Measurements from ENCODE around the gene MAIP1.

The MAIP1 gene

GRCh38 chr2:199946836-199947235 lies 8.5 kb upstream of the MAIP1 start:
- DNase-seq (ENCODE audit: low read depth), result no peak

- no peak for DNase-seq (ENCODE audit: low read depth)
Measured at GRCh38 chr2:199950396-199950795, 5.0 kb upstream of the MAIP1 start.

GRCh38 chr2:199951023-199951422 lies 4.4 kb upstream of the MAIP1 start:
- no peak for DNase-seq (ENCODE audit: low read depth)

- DNase-seq (ENCODE audit: low read depth), result peak; percentile 38
Measured at GRCh38 chr2:199955007-199955338, 409 bp upstream of the MAIP1 start.

- DNase-seq (ENCODE audit: low read depth), result no peak
Measured at GRCh38 chr2:199956062-199956380, 639 bp downstream of the MAIP1 start.

GRCh38 chr2:199958014-199958413 lies 2.6 kb downstream of the MAIP1 start:
- DNase-seq (ENCODE audit: low read depth), result no peak

- DNase-seq (ENCODE audit: low read depth), result no peak
Measured at GRCh38 chr2:199962203-199962602, 6.8 kb downstream of the MAIP1 start.

GRCh38 chr2:199966405-199966804 lies 11.0 kb downstream of the MAIP1 start:
- no peak for DNase-seq (ENCODE audit: low read depth)

- no peak for DNase-seq (ENCODE audit: low read depth)
Measured at GRCh38 chr2:199966976-199967375, 11.6 kb downstream of the MAIP1 start.

- DNase-seq (ENCODE audit: low read depth), result no peak
Measured at GRCh38 chr2:199968126-199968525, 12.7 kb downstream of the MAIP1 start.

- no peak for DNase-seq (ENCODE audit: low read depth)
Measured at GRCh38 chr2:199972088-199972626, 16.8 kb downstream of the MAIP1 start.

GRCh38 chr2:199973703-199974102 lies 18.3 kb downstream of the MAIP1 start:
- no peak for DNase-seq (ENCODE audit: low read depth)

GRCh38 chr2:199975273-199975895 lies 20.0 kb downstream of the MAIP1 start:
- no peak for DNase-seq (ENCODE audit: low read depth)

GRCh38 chr2:199977984-199978415 lies 22.6 kb downstream of the MAIP1 start:
- DNase-seq (ENCODE audit: low read depth), result no peak

GRCh38 chr2:199979398-199979797 lies 24.0 kb downstream of the MAIP1 start:
- no peak for DNase-seq (ENCODE audit: low read depth)

GRCh38 chr2:199979832-199980628 lies 24.6 kb downstream of the MAIP1 start:
- DNase-seq (ENCODE audit: low read depth), result peak; percentile 45

GRCh38 chr2:199982126-199982843 lies 26.9 kb downstream of the MAIP1 start:
- no peak for DNase-seq (ENCODE audit: low read depth)

- no peak for DNase-seq (ENCODE audit: low read depth)
Measured at GRCh38 chr2:199983534-199983933, 28.2 kb downstream of the MAIP1 start.

- no peak for DNase-seq (ENCODE audit: low read depth)
Measured at GRCh38 chr2:199984159-199984558, 28.8 kb downstream of the MAIP1 start.

- DNase-seq (ENCODE audit: low read depth), result no peak
Measured at GRCh38 chr2:199984755-199985154, 29.4 kb downstream of the MAIP1 start.

GRCh38 chr2:199985625-199986207 lies 30.3 kb downstream of the MAIP1 start:
- peak; percentile 73 for DNase-seq (ENCODE audit: low read depth)

GRCh38 chr2:199987586-199987985 lies 32.2 kb downstream of the MAIP1 start:
- no peak for DNase-seq (ENCODE audit: low read depth)

GRCh38 chr2:199988151-199988550 lies 32.8 kb downstream of the MAIP1 start:
- no peak for DNase-seq (ENCODE audit: low read depth)
